ENCODE measurements around the gene NF1. TPM values are rescaled to one million over a fixed set of nuclear protein-coding genes. Genes with fewer than 3 reads are reported as not detected.

The NF1 gene
- total RNA-seq, 1 experiment from 2014 or later: 16.4 TPM

DNA sequence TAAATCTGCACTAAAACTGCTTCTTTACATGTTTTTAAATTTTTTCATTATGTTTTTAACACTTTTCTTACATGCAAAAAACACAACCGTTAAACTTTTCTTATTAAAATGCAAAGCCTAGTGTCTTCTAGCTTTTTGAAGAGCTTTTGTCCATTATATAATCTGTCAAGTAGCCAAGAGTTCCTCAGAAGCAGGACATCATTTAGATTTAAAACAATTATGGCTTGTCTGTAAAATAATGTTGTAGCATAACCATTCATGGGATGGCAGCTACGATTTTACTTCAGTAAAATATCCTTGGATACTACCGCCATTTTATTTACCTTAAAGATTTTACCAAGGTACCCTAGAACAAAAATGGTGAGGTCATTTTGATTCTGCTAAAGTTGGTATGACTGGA lies 199.5 kb downstream of the NF1 start:
- CTCF ChIA-PET: no interaction called here
- ATAC-seq: no peak

GRCh38 chr17:31294820-31295488 lies 200.2 kb downstream of the NF1 start:
- Histone ChIP-seq H3K9me3 (ENCODE audit: low read length) (no peaks in the 10 kb centered on the region), H3K79me2 (ENCODE audit: low read length) (no peaks in the 10 kb centered on the region), H3K36me3 (ENCODE audit: low read depth, low read length) (no peaks in the 10 kb centered on the region), H3K27me3 (ENCODE audit: low read length) (no peaks in the 10 kb centered on the region), H3K4me1 (ENCODE audit: insufficient read depth, low read length) (peaks cover 5% of the 10 kb centered on the region), H4K20me1 (ENCODE audit: low read length) (no peaks in the 10 kb centered on the region), H3K9ac (ENCODE audit: low read length) (no peak overlapping the region), H3K4me2 (ENCODE audit: low read length) (no peak overlapping the region), H3F3A (ENCODE audit: low read length, unreplicated experiment) (no peaks in the 10 kb centered on the region), H3K4me3 (ENCODE audit: low read length) (no peak overlapping the region), H3K27ac (ENCODE audit: low read length) (no peak overlapping the region), H2AFZ (ENCODE audit: low read length) (no peak overlapping the region), H3K9me2 (replicated peaks; ENCODE audit: low read length) (no peaks in the 10 kb centered on the region)
- ChIA-PET CTCF (no interaction called here), POLR2A (ENCODE audit: unreplicated experiment) (no interaction called here)
- no peak for TF ChIP-seq EZH2phosphoT487 (IDR thresholded peaks at IDR 0.05; ENCODE audit: borderline replicate concordance, low read length)
- TF ChIP-seq, protein P1, sequence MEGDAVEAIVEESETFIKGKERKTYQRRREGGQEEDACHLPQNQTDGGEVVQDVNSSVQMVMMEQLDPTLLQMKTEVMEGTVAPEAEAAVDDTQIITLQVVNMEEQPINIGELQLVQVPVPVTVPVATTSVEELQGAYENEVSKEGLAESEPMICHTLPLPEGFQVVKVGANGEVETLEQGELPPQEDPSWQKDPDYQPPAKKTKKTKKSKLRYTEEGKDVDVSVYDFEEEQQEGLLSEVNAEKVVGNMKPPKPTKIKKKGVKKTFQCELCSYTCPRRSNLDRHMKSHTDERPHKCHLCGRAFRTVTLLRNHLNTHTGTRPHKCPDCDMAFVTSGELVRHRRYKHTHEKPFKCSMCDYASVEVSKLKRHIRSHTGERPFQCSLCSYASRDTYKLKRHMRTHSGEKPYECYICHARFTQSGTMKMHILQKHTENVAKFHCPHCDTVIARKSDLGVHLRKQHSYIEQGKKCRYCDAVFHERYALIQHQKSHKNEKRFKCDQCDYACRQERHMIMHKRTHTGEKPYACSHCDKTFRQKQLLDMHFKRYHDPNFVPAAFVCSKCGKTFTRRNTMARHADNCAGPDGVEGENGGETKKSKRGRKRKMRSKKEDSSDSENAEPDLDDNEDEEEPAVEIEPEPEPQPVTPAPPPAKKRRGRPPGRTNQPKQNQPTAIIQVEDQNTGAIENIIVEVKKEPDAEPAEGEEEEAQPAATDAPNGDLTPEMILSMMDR (conservative IDR thresholded peaks at IDR 0.05; ENCODE audit: low read depth, low read length): no peak
- TF ChIP-seq EZH2 (IDR thresholded peaks at IDR 0.05; ENCODE audit: low read length, unreplicated experiment): no peak
- intact Hi-C loops (cut with micrococcal nuclease): no loop called here
- BruUV-seq (replicated peaks): no TSS peak
- DNase-seq: no peak
- no peak for ATAC-seq

More for the DNA sequence above, 199.5 kb downstream of the NF1 start:
- H4K20me1 ChIP-seq (ENCODE audit: low read length): no peaks in the 10 kb centered on the region
- peaks cover 13% of the 10 kb centered on the region for H3K4me1 ChIP-seq (ENCODE audit: insufficient read depth, low read length)
- no TSS peak for BruUV-seq (replicated peaks)
- H3K27me3 ChIP-seq (ENCODE audit: low read length): no peaks in the 10 kb centered on the region
- no peaks in the 10 kb centered on the region for H3F3A ChIP-seq (ENCODE audit: low read length, unreplicated experiment)
- POLR2A ChIA-PET (ENCODE audit: unreplicated experiment): no interaction called here
- TF ChIP-seq EZH2phosphoT487 (IDR thresholded peaks at IDR 0.05; ENCODE audit: borderline replicate concordance, low read length): no peak
- no peak overlapping the region for H3K4me2 ChIP-seq (ENCODE audit: low read length)
- H3K27ac ChIP-seq (ENCODE audit: low read length): no peak overlapping the region
- H3K4me3 ChIP-seq (ENCODE audit: low read length): no peak overlapping the region
- no peak overlapping the region for H2AFZ ChIP-seq (ENCODE audit: low read length)
- H3K79me2 ChIP-seq (ENCODE audit: low read length): no peaks in the 10 kb centered on the region
- H3K9me2 ChIP-seq (replicated peaks; ENCODE audit: low read length): no peaks in the 10 kb centered on the region
- H3K9me3 ChIP-seq (ENCODE audit: low read length): no peaks in the 10 kb centered on the region
- intact Hi-C loops (cut with micrococcal nuclease): no loop called here
- H3K36me3 ChIP-seq (ENCODE audit: low read depth, low read length): no peaks in the 10 kb centered on the region
- no peak for DNase-seq
- H3K9ac ChIP-seq (ENCODE audit: low read length): no peak overlapping the region

- no peaks in the 10 kb centered on the region for H3K9me2 ChIP-seq (replicated peaks; ENCODE audit: low read length)
- no peak overlapping the region for H2AFZ ChIP-seq (ENCODE audit: low read length)
- POLR2A ChIA-PET (ENCODE audit: unreplicated experiment): no interaction called here
- ATAC-seq (no peak), DNase-seq (no peak)
- TF ChIP-seq EZH2 (IDR thresholded peaks at IDR 0.05; ENCODE audit: low read length, unreplicated experiment) (no peak), EZH2phosphoT487 (IDR thresholded peaks at IDR 0.05; ENCODE audit: borderline replicate concordance, low read length) (no peak)
- TF ChIP-seq, protein P1 (conservative IDR thresholded peaks at IDR 0.05; ENCODE audit: low read depth, low read length): no peak
- CTCF ChIA-PET: no interaction called here
- no TSS peak for BruUV-seq (replicated peaks)
- H3F3A ChIP-seq (ENCODE audit: low read length, unreplicated experiment): no peaks in the 10 kb centered on the region
- H3K9me3 ChIP-seq (ENCODE audit: low read length): no peaks in the 10 kb centered on the region
- H3K36me3 ChIP-seq (ENCODE audit: low read depth, low read length): no peaks in the 10 kb centered on the region
- no peak overlapping the region for H3K4me3 ChIP-seq (ENCODE audit: low read length)
- no peak overlapping the region for H3K27ac ChIP-seq (ENCODE audit: low read length)
- no peak overlapping the region for H3K4me2 ChIP-seq (ENCODE audit: low read length)
- H3K4me1 ChIP-seq (ENCODE audit: insufficient read depth, low read length): peaks cover under 1% of the 10 kb centered on the region
- H3K79me2 ChIP-seq (ENCODE audit: low read length): no peaks in the 10 kb centered on the region
- H4K20me1 ChIP-seq (ENCODE audit: low read length): no peaks in the 10 kb centered on the region
- H3K9ac ChIP-seq (ENCODE audit: low read length): no peak overlapping the region
- no peaks in the 10 kb centered on the region for H3K27me3 ChIP-seq (ENCODE audit: low read length)
- intact Hi-C loops (cut with micrococcal nuclease): no loop called here
These were observed 200.7 kb downstream of the NF1 start for GRCh38 chr17:31295489-31295871.

Data from PC-3 (cell line).